IPS-18a (cell line): ENCODE results near the gene TGM3.

ENCODE experiments used
- H3K27ac ChIP-seq: one replicate; pipeline ENCODE4 v1.5.1; 2013; ENCODE audit warnings: low read length
- H3K27me3 ChIP-seq: one replicate; pipeline ENCODE4 v1.6.1; 2013; ENCODE audit warnings: mild to moderate bottlenecking, low read length; ENCODE audit not compliant: control insufficient read depth, insufficient read depth
- H3K36me3 ChIP-seq: one replicate; pipeline ENCODE4 v1.6.1; 2013; ENCODE audit warnings: low read depth, low read length; ENCODE audit not compliant: control insufficient read depth
- H3K4me1 ChIP-seq: one replicate; pipeline ENCODE4 v1.6.1; 2013; ENCODE audit warnings: low read depth, low read length; ENCODE audit not compliant: control insufficient read depth
- H3K4me3 ChIP-seq: one replicate; pipeline ENCODE4 v1.5.1; 2013; ENCODE audit warnings: low read length
- H3K9ac ChIP-seq: one replicate; pipeline ENCODE4 v1.6.1; 2013; ENCODE audit warnings: mild to moderate bottlenecking, low read length, moderate library complexity
- H3K9me3 ChIP-seq: one replicate; pipeline ENCODE4 v1.6.1; 2013; ENCODE audit warnings: low read depth, low read length; ENCODE audit not compliant: control insufficient read depth

TGM3 gene

GRCh38 chr20:2300002-2300401 lies 4.2 kb downstream of the TGM3 start:
- Histone ChIP-seq H3K4me3 (no peak overlapping the region), H3K9ac (no peak overlapping the region), H3K4me1 (peaks cover 17% of the 10 kb centered on the region), H3K27me3 (no peaks in the 10 kb centered on the region), H3K36me3 (no peaks in the 10 kb centered on the region), H3K9me3 (no peaks in the 10 kb centered on the region), H3K27ac (no peak overlapping the region)

GRCh38 chr20:2300420-2300819 lies 4.6 kb downstream of the TGM3 start:
- H3K4me1 ChIP-seq, result peaks cover 17% of the 10 kb centered on the region
- no peak overlapping the region for H3K9ac ChIP-seq
- H3K9me3 ChIP-seq, result no peaks in the 10 kb centered on the region
- H3K36me3 ChIP-seq, result no peaks in the 10 kb centered on the region
- H3K27ac ChIP-seq, result no peak overlapping the region
- no peaks in the 10 kb centered on the region for H3K27me3 ChIP-seq
- no peak overlapping the region for H3K4me3 ChIP-seq

DNA sequence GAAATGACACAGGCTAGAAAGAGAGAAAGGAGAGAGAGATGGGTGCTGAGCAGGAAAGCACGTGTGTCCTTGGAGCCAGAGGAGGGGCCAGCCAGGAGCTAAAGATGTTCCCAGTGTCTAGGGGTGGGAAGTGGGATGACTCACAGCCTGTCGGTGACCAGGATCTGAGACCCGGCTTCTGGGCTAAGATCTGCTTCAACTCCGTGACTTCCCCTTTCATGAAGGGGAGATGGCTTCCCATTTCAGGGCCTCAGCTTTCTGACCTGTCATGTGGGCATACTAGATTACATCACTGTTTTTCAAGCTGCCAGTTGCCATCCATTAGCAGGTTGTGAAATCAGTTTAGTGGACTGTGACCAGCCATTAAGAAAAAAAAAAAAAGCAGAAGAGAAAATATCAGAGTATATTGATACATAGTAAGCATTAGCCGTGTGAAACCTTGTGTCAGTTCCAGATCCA lies 5.4 kb downstream of the TGM3 start:
- Histone ChIP-seq H3K27ac (no peak overlapping the region), H3K4me1 (peaks cover 22% of the 10 kb centered on the region), H3K9me3 (no peaks in the 10 kb centered on the region), H3K36me3 (no peaks in the 10 kb centered on the region), H3K27me3 (no peaks in the 10 kb centered on the region), H3K9ac (no peak overlapping the region), H3K4me3 (no peak overlapping the region)

- Histone ChIP-seq H3K9me3 (no peaks in the 10 kb centered on the region), H3K9ac (no peak overlapping the region), H3K27ac (no peak overlapping the region), H3K4me1 (peaks cover 10% of the 10 kb centered on the region), H3K4me3 (no peak overlapping the region), H3K27me3 (no peaks in the 10 kb centered on the region), H3K36me3 (no peaks in the 10 kb centered on the region)
Observed at GRCh38 chr20:2302384-2303060, 6.7 kb downstream of the TGM3 start.

DNA sequence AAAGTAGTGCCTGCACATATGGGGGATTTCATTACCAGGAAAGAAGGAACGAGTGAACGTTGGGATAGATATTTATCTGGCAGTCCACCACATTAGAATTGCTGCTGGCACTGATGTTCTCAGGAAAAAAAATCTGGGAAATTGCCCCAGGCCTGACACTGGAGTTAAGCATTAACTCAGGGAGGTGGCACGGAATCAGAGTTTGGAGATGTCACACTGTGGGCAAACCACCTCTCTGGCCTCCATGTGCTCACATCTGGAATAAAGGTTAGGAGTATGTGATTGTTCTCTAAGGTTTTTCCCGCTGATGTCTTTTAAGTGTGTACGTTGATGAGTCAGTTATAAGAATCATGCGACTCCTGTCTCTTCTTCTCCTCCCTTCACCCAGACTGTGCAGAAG lies 7.9 kb downstream of the TGM3 start:
- H3K4me3 ChIP-seq, result no peak overlapping the region
- H3K9ac ChIP-seq, result no peak overlapping the region
- H3K36me3 ChIP-seq, result no peaks in the 10 kb centered on the region
- no peaks in the 10 kb centered on the region for H3K9me3 ChIP-seq
- peaks cover 5% of the 10 kb centered on the region for H3K4me1 ChIP-seq
- H3K27me3 ChIP-seq, result no peaks in the 10 kb centered on the region
- no peak overlapping the region for H3K27ac ChIP-seq

DNA sequence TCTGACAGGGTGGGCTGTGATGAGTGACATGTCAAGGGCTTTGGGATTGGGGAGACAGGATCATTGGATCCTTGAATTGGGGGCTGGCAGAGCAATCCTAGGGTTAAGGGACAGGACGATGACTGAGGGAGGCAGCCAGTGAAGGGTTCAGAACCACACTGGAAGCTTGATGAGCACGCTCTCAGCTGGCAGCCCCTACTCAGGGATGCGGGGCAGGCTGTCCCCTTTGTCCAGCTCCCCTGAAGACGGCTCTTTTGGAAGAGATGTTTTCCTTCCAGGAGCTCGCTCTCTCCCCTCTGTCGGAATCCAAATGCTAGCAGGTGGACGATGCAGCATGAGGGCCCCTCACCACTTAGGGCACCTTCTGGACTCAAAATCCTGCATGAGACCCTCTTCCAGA lies 8.4 kb downstream of the TGM3 start:
- Histone ChIP-seq H3K27ac (no peak overlapping the region), H3K9ac (no peak overlapping the region), H3K4me1 (peaks cover 5% of the 10 kb centered on the region), H3K9me3 (no peaks in the 10 kb centered on the region), H3K36me3 (no peaks in the 10 kb centered on the region), H3K27me3 (no peaks in the 10 kb centered on the region), H3K4me3 (no peak overlapping the region)

- H3K36me3 ChIP-seq, result no peaks in the 10 kb centered on the region
- H3K9me3 ChIP-seq, result no peaks in the 10 kb centered on the region
- peaks cover 5% of the 10 kb centered on the region for H3K4me1 ChIP-seq
- H3K27ac ChIP-seq, result no peak overlapping the region
- H3K9ac ChIP-seq, result no peak overlapping the region
- H3K27me3 ChIP-seq, result no peaks in the 10 kb centered on the region
- H3K4me3 ChIP-seq, result no peak overlapping the region
Observed at GRCh38 chr20:2305029-2305428, 9.2 kb downstream of the TGM3 start.

GRCh38 chr20:2305479-2305878 lies 9.7 kb downstream of the TGM3 start:
- H3K9me3 ChIP-seq, result no peaks in the 10 kb centered on the region
- H3K9ac ChIP-seq, result no peak overlapping the region
- no peak overlapping the region for H3K27ac ChIP-seq
- H3K4me1 ChIP-seq, result peaks cover 5% of the 10 kb centered on the region
- no peaks in the 10 kb centered on the region for H3K27me3 ChIP-seq
- no peak overlapping the region for H3K4me3 ChIP-seq
- H3K36me3 ChIP-seq, result no peaks in the 10 kb centered on the region

GRCh38 chr20:2305946-2306345 lies 10.1 kb downstream of the TGM3 start:
- Histone ChIP-seq H3K36me3 (no peaks in the 10 kb centered on the region), H3K27me3 (no peaks in the 10 kb centered on the region), H3K9ac (no peak overlapping the region), H3K9me3 (no peaks in the 10 kb centered on the region), H3K27ac (no peak overlapping the region), H3K4me1 (peaks cover 5% of the 10 kb centered on the region), H3K4me3 (no peak overlapping the region)

GRCh38 chr20:2307136-2307535 lies 11.3 kb downstream of the TGM3 start:
- H3K27ac ChIP-seq, result no peak overlapping the region
- H3K9me3 ChIP-seq, result no peaks in the 10 kb centered on the region
- no peak overlapping the region for H3K9ac ChIP-seq
- H3K4me1 ChIP-seq, result peaks cover 5% of the 10 kb centered on the region
- H3K27me3 ChIP-seq, result no peaks in the 10 kb centered on the region
- no peak overlapping the region for H3K4me3 ChIP-seq
- H3K36me3 ChIP-seq, result no peaks in the 10 kb centered on the region

- Histone ChIP-seq H3K27ac (no peak overlapping the region), H3K9me3 (no peaks in the 10 kb centered on the region), H3K4me3 (no peak overlapping the region), H3K36me3 (no peaks in the 10 kb centered on the region), H3K27me3 (no peaks in the 10 kb centered on the region), H3K4me1 (no peaks in the 10 kb centered on the region), H3K9ac (no peak overlapping the region)
Observed at GRCh38 chr20:2311329-2311728, 15.5 kb downstream of the TGM3 start.

DNA sequence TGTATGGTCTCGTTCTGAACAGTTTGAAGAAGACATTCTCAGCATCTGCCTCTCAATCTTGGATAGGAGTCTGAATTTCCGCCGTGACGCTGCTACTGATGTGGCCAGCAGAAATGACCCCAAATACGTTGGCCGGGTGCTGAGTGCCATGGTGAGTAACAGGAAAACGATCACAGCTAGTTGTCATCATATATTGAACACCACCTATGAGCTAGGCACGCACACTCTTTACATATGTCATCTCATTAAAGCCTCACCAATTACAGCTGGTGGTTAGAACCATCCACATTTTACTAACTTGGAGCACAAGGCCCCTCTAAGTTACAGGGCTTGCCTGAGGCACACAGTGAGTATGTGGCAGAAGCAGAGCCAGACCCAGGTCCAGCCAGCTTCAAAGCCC lies 17.1 kb downstream of the TGM3 start:
- no peaks in the 10 kb centered on the region for H3K36me3 ChIP-seq
- no peaks in the 10 kb centered on the region for H3K4me1 ChIP-seq
- H3K27ac ChIP-seq, result no peak overlapping the region
- no peaks in the 10 kb centered on the region for H3K27me3 ChIP-seq
- H3K4me3 ChIP-seq, result no peak overlapping the region
- H3K9me3 ChIP-seq, result no peaks in the 10 kb centered on the region
- H3K9ac ChIP-seq, result no peak overlapping the region
